Fibroblast of mammary gland (primary cell): ENCODE results near the gene GNB3.

Experiments
- DNase-seq: peaks from one replicate; pipeline ENCODE4 v3.0.0-alpha.2; 2010; ENCODE audit warnings: low read depth
- H3K4me3 ChIP-seq: 2 replicates; pipeline ENCODE4 v1.5.1; 2011; ENCODE audit warnings: low read depth, mild to moderate bottlenecking, low read length, moderate library complexity; ENCODE audit not compliant: control insufficient read depth
- CTCF ChIP-seq: conservative IDR thresholded peaks from 2 replicates; pipeline ENCODE4 v1.5.1; 2011; ENCODE audit warnings: low read depth, low read length, inconsistent platforms; ENCODE audit not compliant: control insufficient read depth, insufficient read depth

GNB3 gene

GRCh38 chr12:6826734-6827436 lies 13.8 kb upstream of the GNB3 start:
- TF ChIP-seq CTCF: no peak
- DNase-seq: no peak
- H3K4me3 ChIP-seq: no peak overlapping the region

DNA sequence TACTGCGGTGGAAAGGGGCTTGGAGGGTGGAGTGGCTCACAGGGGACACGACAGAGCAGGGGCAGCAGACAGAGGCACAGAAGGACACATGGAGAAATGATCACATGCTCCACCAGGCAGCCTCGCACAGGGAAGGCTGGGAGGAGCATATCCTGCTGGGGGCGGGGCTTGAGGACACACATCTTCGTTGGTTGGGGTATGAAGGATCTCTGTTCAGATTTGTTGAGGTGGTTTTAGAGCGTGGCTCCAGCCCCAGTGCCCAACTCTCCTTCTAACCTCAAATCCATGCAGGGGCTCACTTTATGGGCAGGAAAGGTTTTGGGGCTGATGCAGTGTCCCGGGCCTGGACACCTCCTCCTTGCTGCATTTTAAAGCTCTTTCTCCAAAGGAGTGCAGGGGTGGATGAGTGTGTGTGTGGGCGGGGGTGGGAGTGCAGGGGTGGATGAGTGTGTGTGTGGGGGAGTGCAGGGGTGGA lies 13.3 kb upstream of the GNB3 start:
- DNase-seq: peak; percentile 83
- TF ChIP-seq CTCF: no peak
- H3K4me3 ChIP-seq: peak overlapping the region; percentile 33

GRCh38 chr12:6827982-6828780 lies 12.5 kb upstream of the GNB3 start, which contains the start of gene P3H3:
Gene P3H3, plus strand, starts transcription at chr12:6828407. Its CDS starts 34 bp downstream, at chr12:6828441.
- TF ChIP-seq CTCF: no peak
- peak; percentile 63 for DNase-seq
- H3K4me3 ChIP-seq: peak within 1 kb of the TSS; percentile 90

DNA sequence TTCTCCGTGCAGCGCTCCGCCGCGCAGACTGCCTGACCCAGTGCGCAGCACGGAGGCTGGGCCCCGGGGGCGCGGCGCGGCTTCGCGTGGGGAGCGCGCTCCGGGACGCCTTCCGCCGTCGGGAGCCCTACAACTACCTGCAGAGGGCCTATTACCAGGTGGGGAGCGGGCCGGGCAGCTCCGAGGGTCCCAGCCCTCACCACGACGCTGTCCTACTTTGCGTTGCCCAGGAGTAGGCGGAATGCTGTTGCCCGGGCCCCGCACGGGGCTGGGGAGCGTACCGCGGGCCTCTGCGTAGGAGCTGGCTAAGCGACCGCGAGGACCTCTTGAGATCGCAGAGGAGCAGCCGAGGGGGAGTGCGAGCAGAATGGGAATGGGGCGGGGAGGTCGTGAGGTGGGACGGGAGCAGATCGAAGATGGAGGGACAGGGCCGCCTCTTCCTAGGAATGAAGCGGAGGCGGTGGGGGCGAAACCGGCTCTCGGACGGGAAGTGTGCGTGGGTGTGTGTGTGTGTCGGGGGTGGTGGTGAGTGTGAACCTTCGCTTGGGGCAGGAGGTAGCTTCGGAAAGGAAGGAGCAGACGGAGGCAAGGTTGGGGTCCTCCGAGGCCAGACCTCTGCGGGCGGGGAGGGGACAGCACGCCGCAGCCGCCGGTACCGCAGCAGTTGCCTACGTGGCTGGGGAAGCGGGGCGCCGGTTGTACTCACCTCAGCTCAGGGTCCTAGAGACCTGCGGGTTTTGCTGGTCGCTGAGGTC lies 11.8 kb upstream of the GNB3 start:
- DNase-seq: peak; percentile 39
- peak overlapping the region; percentile 90 for H3K4me3 ChIP-seq
- no peak for TF ChIP-seq CTCF

- TF ChIP-seq CTCF: peak; percentile 12
- peak overlapping the region; percentile 90 for H3K4me3 ChIP-seq
- DNase-seq: peak; percentile 21
Measured at GRCh38 chr12:6829536-6830220, 11.0 kb upstream of the GNB3 start.
